Myocyte (in vitro differentiated cells): ENCODE results near the gene PTPRD. TPM values are rescaled to one million over a fixed set of nuclear protein-coding genes. Genes with fewer than 3 reads are reported as not detected.
"Not testable (repeated sequence)": the region's sequence is repeated elsewhere in the genome, so short reads cannot be mapped to it uniquely, and the experiment has no call there.

ENCODE experiments used
- DNase-seq: peaks from one replicate; pipeline ENCODE4 v3.0.0-alpha.2; 2012; ENCODE audit warnings: low read depth
- total RNA-seq: library from RNA; depleted of rRNA; stranded (reverse); fragments of >200 nt; gene quantifications from 2 replicates; pipeline ENCODE4 v1.2.3, GENCODE V29; 2014

PTPRD gene
- total RNA-seq, 1 donor from 2014 or later: not detected

GRCh38 chr9:8940650-8941049 lies 1672.2 kb downstream of the PTPRD start:
- DNase-seq: no peak

GRCh38 chr9:8926461-8926860 lies 1686.3 kb downstream of the PTPRD start:
- DNase-seq: no peak

- DNase-seq: no peak
These were observed 1688.2 kb downstream of the PTPRD start for GRCh38 chr9:8924562-8924961.

GRCh38 chr9:8920478-8921183 lies 1692.2 kb downstream of the PTPRD start:
- DNase-seq: not testable (repeated sequence)

- DNase-seq: no peak
These were observed 1694.7 kb downstream of the PTPRD start for GRCh38 chr9:8917956-8918739.

- no peak for DNase-seq
These were observed 1696.0 kb downstream of the PTPRD start for GRCh38 chr9:8916771-8917170.

GRCh38 chr9:8907868-8908267 lies 1704.9 kb downstream of the PTPRD start:
- DNase-seq: no peak

- DNase-seq: no peak
These were observed 1707.1 kb downstream of the PTPRD start for GRCh38 chr9:8905731-8906130.

GRCh38 chr9:8904771-8905515 lies 1707.9 kb downstream of the PTPRD start:
- no peak for DNase-seq

- no peak for DNase-seq
These were observed 1709.7 kb downstream of the PTPRD start for GRCh38 chr9:8903077-8903476.

GRCh38 chr9:8901146-8901545 lies 1711.7 kb downstream of the PTPRD start:
- DNase-seq: no peak

GRCh38 chr9:8899511-8899910 lies 1713.3 kb downstream of the PTPRD start:
- DNase-seq: no peak

- DNase-seq: no peak
These were observed 1717.0 kb downstream of the PTPRD start for GRCh38 chr9:8895861-8896224.

GRCh38 chr9:8895106-8895860 lies 1717.5 kb downstream of the PTPRD start:
- no peak for DNase-seq

- DNase-seq: no peak
These were observed 1722.1 kb downstream of the PTPRD start for GRCh38 chr9:8890695-8891094.

GRCh38 chr9:8889100-8889499 lies 1723.7 kb downstream of the PTPRD start:
- no peak for DNase-seq

- DNase-seq: no peak
These were observed 1724.2 kb downstream of the PTPRD start for GRCh38 chr9:8888591-8888990.

- no peak for DNase-seq
These were observed 1725.4 kb downstream of the PTPRD start for GRCh38 chr9:8887369-8887768.

- no peak for DNase-seq
These were observed 1729.5 kb downstream of the PTPRD start for GRCh38 chr9:8883321-8883720.

GRCh38 chr9:8880060-8880459 lies 1732.7 kb downstream of the PTPRD start:
- no peak for DNase-seq

GRCh38 chr9:8879284-8879683 lies 1733.5 kb downstream of the PTPRD start:
- no peak for DNase-seq
